Neural cell (in vitro differentiated cells): ENCODE results near the gene NCK1. TPM values are rescaled to one million over a fixed set of nuclear protein-coding genes. Genes with fewer than 3 reads are reported as not detected.
"Not testable (repeated sequence)": the region's sequence is repeated elsewhere in the genome, so short reads cannot be mapped to it uniquely, and the experiment has no call there.

Experiments used
- H2AFZ ChIP-seq: fragments of 200-600, 300-800 bp; sonication (generic), shearing (Covaris generic); 2 replicates; pipeline ENCODE4 v1.6.0; 2014; ENCODE audit warnings: low read depth, mild to moderate bottlenecking, antibody characterized with exemption, low read length, moderate library complexity
- H3F3A ChIP-seq: fragments of 200-600 bp; shearing (Covaris generic); 2 replicates; pipeline ENCODE4 v1.6.1; 2016; ENCODE audit warnings: mild to moderate bottlenecking, moderate library complexity, mixed read lengths, antibody characterized with exemption, low read length; ENCODE audit not compliant: insufficient read depth, poor library complexity, severe bottlenecking
- H3K27ac ChIP-seq: fragments of 200-600, 300-800 bp; sonication (generic), shearing (Covaris generic); 2 replicates; pipeline ENCODE4 v1.5.1; 2014; ENCODE audit warnings: mild to moderate bottlenecking, low read length, moderate library complexity
- H3K27me3 ChIP-seq: fragments of 300-800, 200-600 bp; sonication (generic), shearing (Covaris generic); 2 replicates; pipeline ENCODE4 v1.6.0; 2014; ENCODE audit warnings: mild to moderate bottlenecking, low read depth, low read length, moderate library complexity; ENCODE audit not compliant: insufficient read depth
- H3K36me3 ChIP-seq: fragments of 300-800, 200-600 bp; sonication (generic), shearing (Covaris generic); 2 replicates; pipeline ENCODE4 v1.5.1; 2014; ENCODE audit warnings: mild to moderate bottlenecking, antibody characterized with exemption, low read length, moderate library complexity; ENCODE audit not compliant: insufficient read depth
- H3K4me2 ChIP-seq: fragments of 300-800, 200-600 bp; sonication (generic), shearing (Covaris generic); 2 replicates; pipeline ENCODE4 v1.6.0; 2014; ENCODE audit warnings: mild to moderate bottlenecking, low read length
- H3K4me3 ChIP-seq: fragments of 300-800, 200-600 bp; sonication (generic), shearing (Covaris generic); 2 replicates; pipeline ENCODE4 v1.5.1; 2014; ENCODE audit warnings: mild to moderate bottlenecking, low read length, moderate library complexity
- H3K79me2 ChIP-seq: fragments of 200-600 bp; shearing (Covaris generic); replicated peaks from 2 replicates; pipeline ENCODE4 v1.6.0; 2014; ENCODE audit warnings: mild to moderate bottlenecking, low read length, moderate library complexity; ENCODE audit not compliant: insufficient read depth
- H3K9ac ChIP-seq: fragments of 300-800, 200-600 bp; sonication (generic), shearing (Covaris generic); 2 replicates; pipeline ENCODE4 v1.6.1; 2016; ENCODE audit warnings: mild to moderate bottlenecking, low read length, mixed read lengths
- H3K9me2 ChIP-seq: fragments of 200-600 bp; shearing (Covaris generic); 2 replicates; pipeline ENCODE4 v1.6.1; 2016; ENCODE audit warnings: mild to moderate bottlenecking, low read length, mixed read lengths; ENCODE audit not compliant: insufficient read depth
- H3K9me3 ChIP-seq: fragments of 200-600, 300-800 bp; sonication (generic), shearing (Covaris generic); 2 replicates; pipeline ENCODE4 v1.6.1; 2016; ENCODE audit warnings: mild to moderate bottlenecking, mixed run types, low read length, moderate library complexity, mixed read lengths
- H4K20me1 ChIP-seq: fragments of 200-600 bp; shearing (Covaris generic); 2 replicates; pipeline ENCODE4 v1.6.1; 2016; ENCODE audit warnings: mild to moderate bottlenecking, mixed run types; ENCODE audit not compliant: insufficient read depth
- CTCF ChIP-seq: fragments of 450-650 bp; IDR thresholded peaks from 2 replicates; pipeline ENCODE4 v1.5.1; 2014; ENCODE audit warnings: antibody characterized with exemption, mild to moderate bottlenecking, moderate library complexity; ENCODE audit not compliant: poor library complexity, severe bottlenecking
- EP300 ChIP-seq: fragments of 450-650 bp; conservative IDR thresholded peaks from 2 replicates; pipeline ENCODE4 v1.6.1; 2014; ENCODE audit warnings: antibody characterized with exemption, mild to moderate bottlenecking, moderate library complexity; ENCODE audit not compliant: poor library complexity, severe bottlenecking
- EZH2 ChIP-seq: fragments of 200-600, 300-800 bp; shearing (Covaris generic), sonication (generic); IDR thresholded peaks from 2 replicates; pipeline ENCODE4 v1.6.1; 2014; ENCODE audit warnings: antibody characterized with exemption, low read length, borderline replicate concordance, mild to moderate bottlenecking; ENCODE audit not compliant: insufficient read depth, poor library complexity, severe bottlenecking
- POLR2AphosphoS5 ChIP-seq: IDR thresholded peaks from 2 replicates; pipeline ENCODE4 v1.6.1; 2012
- RAD21 ChIP-seq: fragments of 450-650 bp; conservative IDR thresholded peaks from 2 replicates; pipeline ENCODE4 v1.6.1; 2014; ENCODE audit warnings: antibody characterized with exemption, mild to moderate bottlenecking, moderate library complexity
- REST ChIP-seq: IDR thresholded peaks from 2 replicates; pipeline ENCODE4 v1.6.1; 2012; ENCODE audit warnings: borderline replicate concordance
- TAF1 ChIP-seq: IDR thresholded peaks from 2 replicates; pipeline ENCODE4 v1.6.1; 2012; ENCODE audit warnings: low read depth
- polyA plus RNA-seq: library from polyadenylated mRNA; depleted of rRNA; stranded (reverse); fragments of >200 nt; gene quantifications from 2 replicates; pipeline ENCODE4 v1.2.3, GENCODE V29; 2014

The NCK1 gene
- polyA plus RNA-seq, 1 donor from 2014 or later: 21.5 TPM

GRCh38 chr3:136898954-136899353 lies 36.9 kb downstream of the NCK1 start (continued):
- TF ChIP-seq REST: no peak

- no peak overlapping the region for H3K27ac ChIP-seq
- no peak overlapping the region for H3K9ac ChIP-seq
- no peaks in the 10 kb centered on the region for H3K36me3 ChIP-seq
- no peaks in the 10 kb centered on the region for H4K20me1 ChIP-seq
- H3K4me2 ChIP-seq: no peak overlapping the region
- H3K4me3 ChIP-seq: no peak overlapping the region
- no peaks in the 10 kb centered on the region for H3F3A ChIP-seq
- H3K9me2 ChIP-seq: no peaks in the 10 kb centered on the region
- H3K79me2 ChIP-seq: peaks cover 34% of the 10 kb centered on the region
- no peaks in the 10 kb centered on the region for H3K27me3 ChIP-seq
- H3K9me3 ChIP-seq: peaks cover 9% of the 10 kb centered on the region
- TF ChIP-seq CTCF (no peak), RAD21 (no peak)
- no peak overlapping the region for H2AFZ ChIP-seq
Observed at GRCh38 chr3:136899622-136900158, 37.7 kb downstream of the NCK1 start.

- H3K27ac ChIP-seq, H2AFZ ChIP-seq, H3K27me3 ChIP-seq, H3K36me3 ChIP-seq, H3K9me2 ChIP-seq, H3F3A ChIP-seq, H3K9ac ChIP-seq, H4K20me1 ChIP-seq, H3K4me2 ChIP-seq, H3K4me3 ChIP-seq: not testable (repeated sequence)
- Histone ChIP-seq H3K9me3 (peaks cover 14% of the 10 kb centered on the region), H3K79me2 (peaks cover 39% of the 10 kb centered on the region)
Observed at GRCh38 chr3:136900694-136901093, 38.7 kb downstream of the NCK1 start.

- H4K20me1 ChIP-seq: no peaks in the 10 kb centered on the region
- no peak for TF ChIP-seq EZH2
- TF ChIP-seq TAF1: no peak
- no peak for TF ChIP-seq REST
- no peak for TF ChIP-seq RAD21
- TF ChIP-seq EP300: no peak
- no peak for TF ChIP-seq CTCF
- no peak for TF ChIP-seq POLR2AphosphoS5
- H3K4me2 ChIP-seq: no peak overlapping the region
- H3K9ac ChIP-seq: no peak overlapping the region
- no peaks in the 10 kb centered on the region for H3F3A ChIP-seq
- H3K79me2 ChIP-seq: peaks cover 40% of the 10 kb centered on the region
- H3K9me2 ChIP-seq: no peaks in the 10 kb centered on the region
- H3K4me3 ChIP-seq: no peak overlapping the region
- H3K27me3 ChIP-seq: no peaks in the 10 kb centered on the region
- no peak overlapping the region for H3K27ac ChIP-seq
- H2AFZ ChIP-seq: no peak overlapping the region
- peaks cover 14% of the 10 kb centered on the region for H3K9me3 ChIP-seq
- no peaks in the 10 kb centered on the region for H3K36me3 ChIP-seq
Observed at GRCh38 chr3:136901391-136901790, 39.4 kb downstream of the NCK1 start.
